HepG2 (cell line): ENCODE results near the gene TP63. TPM values are rescaled to one million over a fixed set of nuclear protein-coding genes. Genes with fewer than 3 reads are reported as not detected.
A peak's percentile ranks its signal among the peaks of the same experiment; 100 is the strongest.

Source experiments
- ATAC-seq: fragments of 200-7000 bp; cut with Tn5 transposase; 3 replicates; pipeline ENCODE4 v1.9.1; 2020; ENCODE audit warnings: mild to moderate bottlenecking, moderate library complexity
- BruUV-seq: library from RNA; stranded (reverse); fragments of 400-500 nt; replicated peaks from 2 replicates; lab custom pipeline; 2021; lab: Mats Ljungman, UMichigan
- CTCF ChIA-PET: fragments of 300-600 bp; formaldehyde crosslinking; extraction: SDS; loops from one replicate; lab custom pipeline; 2021; ENCODE audit warnings: low total read pairs, inconsistent platforms, low intra/inter-chr PET ratio; lab: Yijun Ruan, JAX
- POLR2A ChIA-PET: fragments of 350-600 bp; sonication (Branson Sonifier 250); formaldehyde crosslinking; loops from one replicate; lab custom pipeline; 2020; ENCODE audit warnings: antibody characterized with exemption, inconsistent platforms; lab: Yijun Ruan, JAX
- DNase-seq: peaks from one replicate; pipeline ENCODE4 v3.0.0-alpha.2; 2015; ENCODE audit warnings: low spot score
- FAIRE-seq: peaks from 3 replicates; lab custom pipeline; 2011; peaks lifted over from hg19 to GRCh38; lab: Jason Lieb, UNC
- H2AFZ ChIP-seq: one replicate; pipeline ENCODE4 v1.6.1; 2011; ENCODE audit warnings: low read length, inconsistent platforms
- H3K27ac ChIP-seq: fragments of 300-600 bp; 3 replicates; pipeline ENCODE4 v1.8.0; 2011; ENCODE audit warnings: mixed run types, mild to moderate bottlenecking, mixed read lengths, low read length, inconsistent platforms; ENCODE audit not compliant: insufficient read depth; ENCODE audit errors: extremely low read length
- H3K27me3 ChIP-seq, 2 experiments: fragments of 200-600 bp in 1 of 2; 2 replicates in 1 of 2; 3 replicates in 1 of 2; pipeline versions ENCODE4 v1.6.0 to v1.8.0; 2011; ENCODE audit warnings: low read length in 2 of 2, mild to moderate bottlenecking in 2 of 2, moderate library complexity in 2 of 2, inconsistent platforms in 1 of 2; ENCODE audit not compliant: insufficient read depth in 2 of 2, control insufficient read depth in 1 of 2
- H3K36me3 ChIP-seq, 2 experiments: fragments of 200-600 bp in 1 of 2; replicated peaks in 1 of 2; 2 replicates in 1 of 2; 3 replicates in 1 of 2; pipeline versions ENCODE4 v1.5.1 to v1.8.0; 2011; ENCODE audit warnings: low read length in 2 of 2, inconsistent platforms in 1 of 2; ENCODE audit not compliant: insufficient read depth in 2 of 2, control insufficient read depth in 1 of 2
- H3K4me1 ChIP-seq: 2 replicates; pipeline ENCODE4 v1.5.1; 2012; ENCODE audit warnings: low read length, inconsistent platforms; ENCODE audit not compliant: insufficient read depth
- H3K4me2 ChIP-seq: 2 replicates; pipeline ENCODE4 v1.6.0; 2011; ENCODE audit warnings: low read depth, low read length, inconsistent platforms
- H3K4me3 ChIP-seq, 3 experiments: fragments of 200-600 bp in 1 of 3; sonication (generic), shearing (Covaris generic) in 1 of 3; replicated peaks in 1 of 3; 2 replicates each; pipeline ENCODE4 v1.5.1; 2011 to 2016; ENCODE audit warnings: low read length in 3 of 3, inconsistent platforms in 2 of 3, low read depth in 2 of 3, mild to moderate bottlenecking in 2 of 3, control low read depth in 1 of 3, mixed read lengths in 1 of 3; ENCODE audit not compliant: insufficient read depth in 1 of 3
- H3K79me2 ChIP-seq: one replicate; pipeline ENCODE4 v1.6.1; 2011; ENCODE audit warnings: low read length, inconsistent platforms; ENCODE audit not compliant: insufficient read depth
- H3K9ac ChIP-seq: 2 replicates; pipeline ENCODE4 v1.6.0; 2011; ENCODE audit warnings: mild to moderate bottlenecking, low read depth, low read length, inconsistent platforms; ENCODE audit not compliant: insufficient read depth
- H3K9me3 ChIP-seq: 2 replicates; pipeline ENCODE4 v1.5.1; 2012; ENCODE audit warnings: mild to moderate bottlenecking, low read length
- H4K20me1 ChIP-seq: 2 replicates; pipeline ENCODE4 v1.6.0; 2011; ENCODE audit warnings: inconsistent platforms, mild to moderate bottlenecking, low read length, moderate library complexity; ENCODE audit not compliant: insufficient read depth
- ASH2L ChIP-seq: fragments of 300-600, 200-600 bp; sonication (generic); IDR thresholded peaks from 2 replicates; pipeline ENCODE4 v1.7.0; 2017; ENCODE audit warnings: low read depth, mild to moderate bottlenecking, moderate library complexity, mixed read lengths, low read length; ENCODE audit not compliant: insufficient read length
- CHD4 ChIP-seq: fragments of 200-600 bp; sonication (generic); IDR thresholded peaks from 2 replicates; pipeline ENCODE4 v1.7.0; 2017; ENCODE audit warnings: mild to moderate bottlenecking, low read length, borderline replicate concordance
- CREM ChIP-seq, 2 experiments: sonication (generic) in 1 of 2; formaldehyde crosslinking in 1 of 2; IDR thresholded peaks; 2 replicates each; pipeline versions ENCODE4 v1.4.0 to v1.6.1; 2016 to 2020; ENCODE audit warnings: antibody characterized with exemption in 1 of 2, mild to moderate bottlenecking in 1 of 2, missing genetic modification reagents in 1 of 2
- EP300 ChIP-seq, 3 experiments: sonication (generic) in 1 of 3; formaldehyde crosslinking in 1 of 3; IDR thresholded peaks; 2 replicates each; pipeline versions ENCODE4 v1.5.1 to v1.6.1; 2011 to 2020; ENCODE audit warnings: low read depth in 2 of 3, low read length in 2 of 3, borderline replicate concordance in 1 of 3, improper control_type of control experiment in 1 of 3, mild to moderate bottlenecking in 1 of 3, missing genetic modification reagents in 1 of 3, moderate library complexity in 1 of 3
- FOXP4 ChIP-seq: sonication (generic); formaldehyde crosslinking; IDR thresholded peaks from 2 replicates; pipeline ENCODE4 v1.4.0; 2020; ENCODE audit warnings: missing genetic modification reagents
- HNF4A ChIP-seq: sonication (generic); formaldehyde crosslinking; IDR thresholded peaks from 2 replicates; pipeline ENCODE4 v1.4.0; 2020; ENCODE audit warnings: missing genetic modification reagents
- NCOR1 ChIP-seq: fragments of 200-600 bp; sonication (generic); IDR thresholded peaks from 2 replicates; pipeline ENCODE4 v1.7.0; 2017; ENCODE audit warnings: antibody characterized with exemption, low read length, borderline replicate concordance
- NR2F6 ChIP-seq, 2 experiments: IDR thresholded peaks; 2 replicates each; pipeline ENCODE4 v1.6.1; 2016; ENCODE audit warnings: antibody characterized with exemption in 1 of 2, mild to moderate bottlenecking in 1 of 2
- SOX5 ChIP-seq: IDR thresholded peaks from 2 replicates; pipeline ENCODE4 v1.6.1; 2016; ENCODE audit warnings: borderline replicate concordance
- SOX6 ChIP-seq, 2 experiments: fragments of 450-650 bp in 1 of 2; sonication (generic) in 1 of 2; formaldehyde crosslinking in 1 of 2; IDR thresholded peaks; 2 replicates each; pipeline versions ENCODE4 v1.4.0 to v1.6.1; 2017 to 2020; ENCODE audit warnings: antibody characterized with exemption in 1 of 2, mild to moderate bottlenecking in 1 of 2, missing genetic modification reagents in 1 of 2
- SRSF9 ChIP-seq: fragments of 200-400 bp; formaldehyde crosslinking; IDR thresholded peaks from 2 replicates; pipeline ENCODE4 v1.6.1; 2018; ENCODE audit warnings: borderline replicate concordance, mild to moderate bottlenecking, low read depth, low read length; ENCODE audit not compliant: insufficient read depth, poor library complexity, severe bottlenecking
- TBX3 ChIP-seq: fragments of 450-650 bp; IDR thresholded peaks from 2 replicates; pipeline ENCODE4 v1.6.1; 2017; ENCODE audit warnings: antibody characterized with exemption, mild to moderate bottlenecking, inconsistent platforms, borderline replicate concordance
- ZNF235 ChIP-seq: sonication (generic); formaldehyde crosslinking; IDR thresholded peaks from 2 replicates; pipeline ENCODE4 v1.8.1; 2023; ENCODE audit warnings: mild to moderate bottlenecking, missing genetic modification reagents, borderline replicate concordance
- ZNF644 ChIP-seq: IDR thresholded peaks from 2 replicates; pipeline ENCODE4 v1.6.1; 2016; ENCODE audit warnings: low read depth
- WGBS: methylation state at CpG from one replicate; pipeline ENCODE4 v1.1.6; 2017; ENCODE audit warnings: low lambda C conversion rate; 5-methylcytosine and 5-hydroxymethylcytosine counted together
- in situ Hi-C: cut with HindIII; loops from 2 replicates; pipeline ENCODE4 v1.10.0; 2017; ENCODE audit warnings: low pct_unique_long_range_greater_than_20kb; ENCODE audit not compliant: extremely low pct_ligation_motif_present
- intact Hi-C: fragments of 100-400 bp; cut with micrococcal nuclease; formaldehyde crosslinking; loops from one replicate; pipeline ENCODE4 v1.10.0; 2022; ENCODE audit not compliant: unreplicated experiment
- polyA plus RNA-seq, 8 experiments: library from polyadenylated mRNA; depleted of rRNA in 3 of 8; stranded (reverse) in 7 of 8; unstranded in 1 of 8; fragments of >200 nt; fragmentation: Illumina TruSeq in 4 of 8; extraction: Trizol in 4 of 8; gene quantifications; 2 replicates each; pipeline versions ENCODE4 v1.2.1 to v1.2.3, GENCODE V29; 2011 to 2016; ENCODE audit warnings: low read depth in 4 of 8, missing spikeins in 1 of 8, mixed read lengths in 1 of 8; ENCODE audit not compliant: insufficient read depth in 1 of 8
- total RNA-seq, 5 experiments: library from RNA; depleted of rRNA; stranded (reverse); fragments of >200 nt; fragmentation: Illumina TruSeq; extraction: Trizol; gene quantifications; 2 replicates each; pipeline ENCODE4 v1.2.3, GENCODE V29; 2016; ENCODE audit warnings: low read depth in 1 of 5
- TF ChIP-seq, protein P1 (sequence below): sonication (generic); formaldehyde crosslinking; IDR thresholded peaks from 2 replicates; pipeline ENCODE4 v1.5.1; 2020; ENCODE audit warnings: missing genetic modification reagents, mild to moderate bottlenecking, borderline replicate concordance

The TP63 gene
- total and polyA plus RNA-seq, 2 of the 13 experiments (the other 11 are each of a cell fraction or from before 2014, with no cell fraction given) = not detected

DNA sequence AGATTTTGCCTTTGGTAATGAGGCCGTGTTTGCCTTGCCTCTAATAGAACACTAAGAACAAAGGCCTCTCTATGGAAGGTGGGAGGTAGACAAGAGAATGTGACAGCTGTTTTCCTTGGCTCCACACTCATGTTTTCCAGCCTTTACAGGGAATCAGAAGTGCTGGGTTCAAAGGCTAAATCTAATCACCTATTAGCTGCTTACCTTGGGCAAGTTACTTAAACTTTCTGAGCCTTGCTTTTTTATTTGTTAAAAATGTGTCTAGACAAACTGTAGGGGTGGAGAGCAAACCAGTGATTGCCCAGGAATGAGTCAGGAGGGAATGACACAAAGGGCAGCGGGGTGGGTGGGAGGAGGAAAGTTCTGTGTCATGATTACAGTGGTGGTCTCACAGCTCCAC lies 310.5 kb downstream of the TP63 start:
- no peak overlapping the region for H3K27ac ChIP-seq
- no peaks in the 10 kb centered on the region for H3K9me3 ChIP-seq
- no peak overlapping the region for H2AFZ ChIP-seq
- H3K36me3 ChIP-seq = no peaks in the 10 kb centered on the region
- in situ Hi-C loops (no loop called here), intact Hi-C loops (no loop called here)
- 0% methylated on average over 2 of the region's 2 CpGs for WGBS
- POLR2A ChIA-PET = no interaction called here
- H3K4me3 ChIP-seq = no peak overlapping the region
- H3K9ac ChIP-seq = no peak overlapping the region
- DNase-seq (peak; percentile 79), FAIRE-seq (peak; percentile 75), ATAC-seq (peak; percentile 91)
- H3K4me1 ChIP-seq = peaks cover 25% of the 10 kb centered on the region
- peak overlapping the region; percentile 62 for H3K4me2 ChIP-seq
- H4K20me1 ChIP-seq = no peaks in the 10 kb centered on the region
- no TSS peak for BruUV-seq
- no peaks in the 10 kb centered on the region for H3K27me3 ChIP-seq
- CTCF ChIA-PET = no interaction called here
- H3K79me2 ChIP-seq = no peaks in the 10 kb centered on the region
- TF ChIP-seq HNF4A (CRISPR knock-in tag) (peak; percentile 46), NCOR1 (peak; percentile 54; the same call in 1 of the 2 replicates), ZNF235 (CRISPR knock-in tag) (no peak), SOX5 (CRISPR knock-in tag) (peak; percentile 71), NR2F6 (IDR thresholded peaks at IDR 0.05) (0 out of 2 replicates have a peak, but pooled peaks have one; percentile 31), NR2F6 (CRISPR knock-in tag; IDR thresholded peaks at IDR 0.05) (no peak), EP300 (IDR thresholded peaks at IDR 0.05; ENCODE audit: low read depth in 2 of 2, low read length in 2 of 2) (peak in 1 of 2 experiments; percentile 40; a peak in 1 of 4 replicates), EP300 (CRISPR knock-in tag; IDR thresholded peaks at IDR 0.05; ENCODE audit: borderline replicate concordance) (no peak; the same call in 1 of the 2 replicates), FOXP4 (CRISPR knock-in tag) (0 out of 2 replicates have a peak, but pooled peaks have one; percentile 45), SOX6 (IDR thresholded peaks at IDR 0.05) (no peak), SOX6 (CRISPR knock-in tag; IDR thresholded peaks at IDR 0.05) (peak; percentile 72), TBX3 (peak; percentile 53), CREM (IDR thresholded peaks at IDR 0.05) (0 out of 2 replicates have a peak, but pooled peaks have one; percentile 12), CREM (CRISPR knock-in tag; IDR thresholded peaks at IDR 0.05) (no peak), ASH2L (no peak), ZNF644 (0 out of 2 replicates have a peak, but pooled peaks have one; percentile 20), CHD4 (0 out of 2 replicates have a peak, but pooled peaks have one; percentile 27), SRSF9 (no peak)
- TF ChIP-seq, protein P1, sequence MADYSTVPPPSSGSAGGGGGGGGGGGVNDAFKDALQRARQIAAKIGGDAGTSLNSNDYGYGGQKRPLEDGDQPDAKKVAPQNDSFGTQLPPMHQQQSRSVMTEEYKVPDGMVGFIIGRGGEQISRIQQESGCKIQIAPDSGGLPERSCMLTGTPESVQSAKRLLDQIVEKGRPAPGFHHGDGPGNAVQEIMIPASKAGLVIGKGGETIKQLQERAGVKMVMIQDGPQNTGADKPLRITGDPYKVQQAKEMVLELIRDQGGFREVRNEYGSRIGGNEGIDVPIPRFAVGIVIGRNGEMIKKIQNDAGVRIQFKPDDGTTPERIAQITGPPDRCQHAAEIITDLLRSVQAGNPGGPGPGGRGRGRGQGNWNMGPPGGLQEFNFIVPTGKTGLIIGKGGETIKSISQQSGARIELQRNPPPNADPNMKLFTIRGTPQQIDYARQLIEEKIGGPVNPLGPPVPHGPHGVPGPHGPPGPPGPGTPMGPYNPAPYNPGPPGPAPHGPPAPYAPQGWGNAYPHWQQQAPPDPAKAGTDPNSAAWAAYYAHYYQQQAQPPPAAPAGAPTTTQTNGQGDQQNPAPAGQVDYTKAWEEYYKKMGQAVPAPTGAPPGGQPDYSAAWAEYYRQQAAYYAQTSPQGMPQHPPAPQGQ = no peak
